Measurements from ENCODE around the gene MAN1C1. TPM values are rescaled to one million over a fixed set of nuclear protein-coding genes. Genes with fewer than 3 reads are reported as not detected.

Gene MAN1C1
- total and polyA plus RNA-seq, 8 donors: 2.1 to 9.2 (median 4.0) TPM

- H3K9me3 ChIP-seq: no peaks in the 10 kb centered on the region
Observed at GRCh38 chr1:25793585-25794170, 177.1 kb downstream of the MAN1C1 start.

DNA sequence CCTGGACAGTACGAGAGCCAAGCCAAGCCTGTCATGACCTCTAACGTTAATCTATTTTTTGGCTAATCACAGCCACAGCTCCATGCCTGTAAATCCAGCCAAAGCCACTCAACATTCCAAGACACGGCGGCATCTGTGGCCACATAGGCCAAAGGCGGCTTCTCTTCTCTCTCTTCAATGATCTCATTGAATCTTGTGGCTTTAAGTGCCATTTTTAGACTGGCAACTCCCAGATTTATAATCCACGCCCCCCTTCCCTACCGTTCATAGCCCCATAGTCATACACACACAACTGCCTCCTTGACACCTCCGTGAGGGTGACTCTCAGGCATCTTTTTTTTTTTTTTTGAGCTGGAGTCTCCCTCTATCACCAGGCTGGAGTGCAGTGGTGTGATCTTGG, 177.7 kb downstream of the MAN1C1 start:
- intact Hi-C loops (cut with DNase I): no loop called here
- no peaks in the 10 kb centered on the region for H3K9me3 ChIP-seq
- no peaks in the 10 kb centered on the region for H3K36me3 ChIP-seq
- H3K4me3 ChIP-seq: no peak overlapping the region
- no peak for ATAC-seq
- H3K27ac ChIP-seq: no peak overlapping the region
- TF ChIP-seq, protein P1, sequence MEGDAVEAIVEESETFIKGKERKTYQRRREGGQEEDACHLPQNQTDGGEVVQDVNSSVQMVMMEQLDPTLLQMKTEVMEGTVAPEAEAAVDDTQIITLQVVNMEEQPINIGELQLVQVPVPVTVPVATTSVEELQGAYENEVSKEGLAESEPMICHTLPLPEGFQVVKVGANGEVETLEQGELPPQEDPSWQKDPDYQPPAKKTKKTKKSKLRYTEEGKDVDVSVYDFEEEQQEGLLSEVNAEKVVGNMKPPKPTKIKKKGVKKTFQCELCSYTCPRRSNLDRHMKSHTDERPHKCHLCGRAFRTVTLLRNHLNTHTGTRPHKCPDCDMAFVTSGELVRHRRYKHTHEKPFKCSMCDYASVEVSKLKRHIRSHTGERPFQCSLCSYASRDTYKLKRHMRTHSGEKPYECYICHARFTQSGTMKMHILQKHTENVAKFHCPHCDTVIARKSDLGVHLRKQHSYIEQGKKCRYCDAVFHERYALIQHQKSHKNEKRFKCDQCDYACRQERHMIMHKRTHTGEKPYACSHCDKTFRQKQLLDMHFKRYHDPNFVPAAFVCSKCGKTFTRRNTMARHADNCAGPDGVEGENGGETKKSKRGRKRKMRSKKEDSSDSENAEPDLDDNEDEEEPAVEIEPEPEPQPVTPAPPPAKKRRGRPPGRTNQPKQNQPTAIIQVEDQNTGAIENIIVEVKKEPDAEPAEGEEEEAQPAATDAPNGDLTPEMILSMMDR (IDR thresholded peaks at IDR 0.05): no peak
- no peak for DNase-seq
- peaks cover 0 to 8% (median 7%) of the 10 kb centered on the region in 3 donors for H3K4me1 ChIP-seq
- no peak for FAIRE-seq
- WGBS, 2 donors: 75 to 86% methylated on average over 8 of the region's 8 CpGs
- no peaks in the 10 kb centered on the region for H3K27me3 ChIP-seq

More at GRCh38 chr1:25793585-25794170, 177.1 kb downstream of the MAN1C1 start:
- H3K4me3 ChIP-seq: no peak overlapping the region
- no peaks in the 10 kb centered on the region for H3K27me3 ChIP-seq
- TF ChIP-seq, protein P1 (IDR thresholded peaks at IDR 0.05): no peak
- H3K27ac ChIP-seq: no peak overlapping the region
- peaks cover 0 to 7% (median 5%) of the 10 kb centered on the region in 3 donors for H3K4me1 ChIP-seq
- FAIRE-seq (no peak), DNase-seq (no peak), ATAC-seq (no peak)
- H3K36me3 ChIP-seq: no peaks in the 10 kb centered on the region
- WGBS, 2 donors: 72 to 88% methylated on average over 7 of the region's 7 CpGs
- intact Hi-C loops (cut with DNase I): no loop called here

GRCh38 chr1:25795211-25795610, 178.6 kb downstream of the MAN1C1 start:
- Histone ChIP-seq H3K9me3 (no peaks in the 10 kb centered on the region), H3K27me3 (no peaks in the 10 kb centered on the region), H3K27ac (no peak overlapping the region), H3K4me3 (no peak overlapping the region), H3K4me1 (peaks cover 0 to 11% (median 7%) of the 10 kb centered on the region in 3 donors), H3K36me3 (no peaks in the 10 kb centered on the region)
- FAIRE-seq (no peak), DNase-seq (no peak), ATAC-seq (no peak)
- WGBS, 2 donors: 73 to 88% methylated on average over 2 of the region's 2 CpGs
- TF ChIP-seq, protein P1 (IDR thresholded peaks at IDR 0.05): no peak
- intact Hi-C loops (cut with DNase I): loop anchor here in 2 of 3 donors (5.0 kb wide), 2 partner anchors 183 to 188 kb away; no protein-coding TSS in a partner anchor

DNA sequence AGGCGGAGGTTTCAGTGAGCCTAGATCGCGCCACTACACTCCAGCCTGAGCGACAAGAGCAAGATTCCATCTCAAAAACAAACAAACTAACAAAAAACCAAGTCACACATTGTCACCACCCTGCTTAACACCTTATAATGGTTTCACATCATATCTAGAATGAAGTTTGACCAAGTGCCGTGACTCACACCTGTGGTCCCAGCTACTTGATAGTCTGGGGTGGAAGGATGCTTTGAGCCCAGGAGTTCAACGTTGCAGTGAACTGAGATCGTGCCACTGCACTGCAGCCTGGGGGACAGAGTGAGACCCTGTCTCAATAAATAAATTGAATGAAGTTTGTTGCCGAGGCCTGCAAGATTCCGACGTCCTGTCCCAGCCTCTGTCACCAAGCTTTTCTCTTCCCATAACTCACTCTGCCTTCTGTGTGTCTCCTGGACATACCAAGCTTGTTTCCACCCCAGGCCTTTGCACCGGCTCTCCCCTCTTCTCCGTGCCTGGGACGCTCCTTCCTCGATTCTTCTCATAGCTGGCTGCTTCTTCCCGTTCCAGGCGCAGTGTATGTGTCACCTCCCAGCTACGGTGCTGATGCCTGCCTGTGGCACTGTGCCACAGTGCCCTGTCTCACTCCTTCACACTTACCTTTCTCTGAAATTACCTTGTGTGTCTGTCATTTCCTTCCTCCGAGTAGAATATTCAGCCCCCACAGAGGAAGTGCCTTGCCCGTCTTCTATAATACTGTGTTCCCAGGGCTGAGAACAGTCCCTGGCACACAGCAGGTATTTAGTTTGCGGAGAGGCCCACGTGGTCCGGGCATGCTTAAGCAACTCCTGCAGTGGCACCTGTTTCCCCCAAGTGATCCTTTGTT, 179.6 kb downstream of the MAN1C1 start:
- WGBS, 2 donors: 53 to 60% methylated on average over 22 of the region's 22 CpGs
- no peaks in the 10 kb centered on the region for H3K27me3 ChIP-seq
- intact Hi-C loops (cut with DNase I): loop anchor here in 2 of 3 donors (5.0 kb wide), 2 partner anchors 184 to 189 kb away; no protein-coding TSS in a partner anchor
- H3K36me3 ChIP-seq: no peaks in the 10 kb centered on the region
- DNase-seq (peak in 4 of 6 donors; percentile 66 to 75 (median 69)), FAIRE-seq (no peak), ATAC-seq (peak; percentile 74 to 83 (median 80))
- H3K9me3 ChIP-seq: no peaks in the 10 kb centered on the region
- H3K27ac ChIP-seq: peak overlapping the region in 3 of 4 donors; percentile 50 to 85 (median 76)
- TF ChIP-seq, protein P1 (IDR thresholded peaks at IDR 0.05): no peak
- peak overlapping the region in 2 of 4 donors; percentile 12 to 30 for H3K4me3 ChIP-seq
- peaks cover 3 to 14% (median 7%) of the 10 kb centered on the region in 3 donors for H3K4me1 ChIP-seq

Measured in pancreas (tissue), 10 donors.